Retinal pigment epithelial cell (primary cell): ENCODE measurements around the gene ATXN1L.
"Not testable (repeated sequence)": the region's sequence is repeated elsewhere in the genome, so short reads cannot be mapped to it uniquely, and the experiment has no call there.

Experiments
- DNase-seq: peaks from one replicate; pipeline ENCODE4 v3.0.0-alpha.2; 2010; ENCODE audit warnings: low read depth
- H3K4me3 ChIP-seq: 2 replicates; pipeline ENCODE4 v1.5.1; 2011; ENCODE audit warnings: mild to moderate bottlenecking, low read length, control low read depth, moderate library complexity
- TF ChIP-seq, protein P1 (sequence below): conservative IDR thresholded peaks from 2 replicates; pipeline ENCODE4 v1.5.1; 2011; ENCODE audit warnings: low read depth, low read length, control low read depth, inconsistent platforms

ATXN1L gene

GRCh38 chr16:71853413-71853812 is 7.6 kb downstream of the ATXN1L start:
- H3K4me3 ChIP-seq, result no peak overlapping the region
- TF ChIP-seq, protein P1, sequence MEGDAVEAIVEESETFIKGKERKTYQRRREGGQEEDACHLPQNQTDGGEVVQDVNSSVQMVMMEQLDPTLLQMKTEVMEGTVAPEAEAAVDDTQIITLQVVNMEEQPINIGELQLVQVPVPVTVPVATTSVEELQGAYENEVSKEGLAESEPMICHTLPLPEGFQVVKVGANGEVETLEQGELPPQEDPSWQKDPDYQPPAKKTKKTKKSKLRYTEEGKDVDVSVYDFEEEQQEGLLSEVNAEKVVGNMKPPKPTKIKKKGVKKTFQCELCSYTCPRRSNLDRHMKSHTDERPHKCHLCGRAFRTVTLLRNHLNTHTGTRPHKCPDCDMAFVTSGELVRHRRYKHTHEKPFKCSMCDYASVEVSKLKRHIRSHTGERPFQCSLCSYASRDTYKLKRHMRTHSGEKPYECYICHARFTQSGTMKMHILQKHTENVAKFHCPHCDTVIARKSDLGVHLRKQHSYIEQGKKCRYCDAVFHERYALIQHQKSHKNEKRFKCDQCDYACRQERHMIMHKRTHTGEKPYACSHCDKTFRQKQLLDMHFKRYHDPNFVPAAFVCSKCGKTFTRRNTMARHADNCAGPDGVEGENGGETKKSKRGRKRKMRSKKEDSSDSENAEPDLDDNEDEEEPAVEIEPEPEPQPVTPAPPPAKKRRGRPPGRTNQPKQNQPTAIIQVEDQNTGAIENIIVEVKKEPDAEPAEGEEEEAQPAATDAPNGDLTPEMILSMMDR, result no peak
- no peak for DNase-seq

DNA sequence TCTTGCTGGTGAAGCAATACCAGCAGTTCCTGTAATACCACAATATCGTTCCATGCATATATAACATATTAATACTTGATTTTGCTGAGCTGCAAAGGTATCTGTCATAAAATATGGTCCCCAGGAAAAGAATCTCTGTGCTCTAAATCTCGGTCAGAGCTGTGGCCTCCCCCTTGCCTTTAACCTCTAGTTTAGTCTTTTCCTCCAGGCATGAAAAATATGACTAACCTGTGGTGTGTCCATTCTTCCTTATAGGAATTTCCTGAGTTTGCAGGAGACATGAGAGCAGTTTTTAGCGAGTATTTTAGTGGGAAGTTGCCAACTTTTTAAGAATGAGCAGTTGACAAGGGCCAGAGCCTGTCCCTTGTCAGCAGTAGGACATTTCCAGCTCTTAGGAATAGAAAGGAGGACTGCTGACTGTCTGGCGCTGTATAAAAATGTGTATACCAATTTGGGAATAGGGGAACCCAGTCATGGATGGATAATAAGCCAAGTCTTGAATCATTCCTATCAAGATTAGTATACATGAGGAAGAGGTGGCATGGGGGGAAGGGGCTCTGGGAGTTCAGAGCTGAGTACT is 8.7 kb downstream of the ATXN1L start:
- H3K4me3 ChIP-seq, result no peak overlapping the region
- DNase-seq, result no peak
- TF ChIP-seq, protein P1, result no peak

- TF ChIP-seq, protein P1, result no peak
- no peak for DNase-seq
- H3K4me3 ChIP-seq, result no peak overlapping the region
Observed at GRCh38 chr16:71855937-71856662, 10.3 kb downstream of the ATXN1L start.

DNA sequence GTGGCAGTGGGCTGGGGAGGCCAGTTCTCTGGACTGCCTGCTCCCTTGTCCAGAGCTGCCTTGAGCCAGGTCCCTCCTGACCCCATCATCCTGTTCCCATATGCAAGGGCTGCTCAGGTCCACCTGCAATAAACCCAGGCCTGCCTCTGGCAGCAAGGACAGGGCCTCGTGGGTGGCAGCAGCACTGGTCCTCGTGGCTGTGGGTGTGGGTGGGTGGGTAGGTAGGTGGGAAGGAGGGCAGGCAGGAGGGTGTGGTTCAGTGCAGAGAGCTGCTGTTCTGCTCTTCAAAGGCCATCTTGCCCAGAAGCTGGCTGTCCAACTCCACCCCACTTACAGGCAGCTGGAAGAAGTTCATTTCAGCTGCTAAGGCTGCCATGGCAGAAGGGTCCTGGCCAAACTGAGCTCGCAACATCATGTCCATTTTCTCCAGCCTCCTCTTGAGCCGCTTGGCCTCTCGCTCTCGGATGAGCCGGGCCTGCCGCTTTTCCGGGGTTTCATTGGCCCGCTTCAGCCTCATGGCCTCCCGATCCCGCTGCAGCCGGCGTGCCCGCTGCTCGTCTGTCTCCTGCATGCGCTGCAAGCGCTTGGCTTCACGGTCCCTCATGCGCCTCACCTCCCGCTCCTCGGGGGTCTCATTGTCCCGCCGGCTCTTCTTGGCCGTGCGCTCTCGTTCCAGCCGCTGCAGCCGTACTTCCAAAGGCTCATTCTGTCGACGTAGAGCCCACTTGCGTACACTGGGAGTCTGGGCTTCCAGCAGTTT is 14.2 kb downstream of the ATXN1L start:
- TF ChIP-seq, protein P1, result no peak
- H3K4me3 ChIP-seq, result no peak overlapping the region
- DNase-seq, result no peak

GRCh38 chr16:71863995-71864394 is 18.2 kb downstream of the ATXN1L start:
- H3K4me3 ChIP-seq, result no peak overlapping the region
- no peak for DNase-seq
- TF ChIP-seq, protein P1, result no peak

DNA sequence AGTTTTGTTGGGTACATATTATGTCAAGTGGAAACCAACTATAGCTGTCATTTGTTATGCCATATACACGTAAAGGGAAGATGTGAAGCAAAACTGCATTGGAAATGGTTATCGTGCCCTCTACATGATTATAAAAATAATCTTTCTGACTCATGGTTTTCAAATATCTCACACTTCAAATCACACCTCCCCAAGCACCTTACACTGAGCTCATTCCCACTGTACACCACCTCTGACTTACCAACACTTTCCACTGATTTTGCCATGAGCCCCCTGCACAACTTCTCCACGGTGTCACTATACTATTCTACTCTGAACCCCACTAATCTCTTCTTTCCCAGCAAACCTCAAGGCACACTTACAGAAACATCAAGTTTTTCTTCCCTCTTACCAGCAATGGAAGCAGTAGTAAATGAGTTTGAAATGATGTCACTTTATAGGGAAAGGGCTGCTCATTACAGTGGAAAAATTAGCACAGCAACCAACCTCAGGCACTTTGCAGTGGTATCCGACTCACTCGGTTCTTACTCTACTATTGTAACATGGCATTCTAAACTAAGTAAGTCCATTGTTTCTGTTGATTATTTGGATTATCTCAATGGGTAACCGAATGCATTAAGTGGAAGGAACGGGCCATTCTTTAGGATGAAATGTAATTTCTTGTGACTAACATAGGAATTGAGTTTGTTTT is 19.5 kb downstream of the ATXN1L start:
- no peak overlapping the region for H3K4me3 ChIP-seq
- TF ChIP-seq, protein P1, result no peak
- DNase-seq, result no peak

DNA sequence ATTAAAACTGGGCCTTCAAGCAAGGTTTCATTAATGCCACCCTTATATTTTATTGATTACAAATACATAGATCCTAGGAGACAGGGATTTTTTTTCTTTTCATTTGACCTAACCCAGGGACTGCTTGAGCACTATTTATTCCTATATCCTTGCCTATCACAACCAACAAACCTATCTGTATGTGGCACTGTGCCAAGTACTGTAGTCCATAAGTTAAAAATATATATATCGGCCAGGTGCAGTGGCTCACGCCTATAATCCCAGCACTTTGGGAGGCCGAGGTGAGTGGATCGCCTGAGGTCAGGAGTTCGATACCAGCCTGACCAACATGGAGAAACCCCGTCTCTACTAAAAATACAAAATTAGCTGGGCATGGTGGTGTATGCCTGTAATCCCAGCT is 21.4 kb downstream of the ATXN1L start:
- DNase-seq, H3K4me3 ChIP-seq: not testable (repeated sequence)
